Brain microvascular endothelial cell (primary cell): ENCODE results near the gene XXYLT1.

Experiments used
- DNase-seq: peaks from one replicate; pipeline ENCODE4 v3.0.0-alpha.2; 2020
- H3K27ac ChIP-seq: fragments of 250-450 bp; sonication (Bioruptor Pico); 2 replicates; pipeline ENCODE4 v1.5.1; 2020; ENCODE audit warnings: mild to moderate bottlenecking, moderate library complexity
- H3K27me3 ChIP-seq: fragments of 250-450 bp; sonication (Bioruptor Pico); replicated peaks from 2 replicates; pipeline ENCODE4 v1.5.1; 2020; ENCODE audit warnings: mild to moderate bottlenecking
- H3K36me3 ChIP-seq: fragments of 250-450 bp; sonication (Bioruptor Pico); replicated peaks from 2 replicates; pipeline ENCODE4 v1.5.1; 2020; ENCODE audit warnings: mild to moderate bottlenecking
- H3K4me3 ChIP-seq: 2 replicates; pipeline ENCODE4 v1.5.1; 2011; ENCODE audit warnings: low read depth, mild to moderate bottlenecking, control low read depth, low read length, moderate library complexity
- in situ Hi-C: cut with HindIII; loops from 2 replicates; pipeline ENCODE4 v1.10.0; 2017; ENCODE audit warnings: low sequenced_read_pairs, low pct_ligation_motif_present
- TF ChIP-seq, protein P1 (sequence below): IDR thresholded peaks from 2 replicates; pipeline ENCODE4 v1.5.1; 2011; ENCODE audit warnings: low read depth, mild to moderate bottlenecking, moderate library complexity, low read length, control low read depth, inconsistent platforms; ENCODE audit errors: missing control alignments

XXYLT1 gene

DNA sequence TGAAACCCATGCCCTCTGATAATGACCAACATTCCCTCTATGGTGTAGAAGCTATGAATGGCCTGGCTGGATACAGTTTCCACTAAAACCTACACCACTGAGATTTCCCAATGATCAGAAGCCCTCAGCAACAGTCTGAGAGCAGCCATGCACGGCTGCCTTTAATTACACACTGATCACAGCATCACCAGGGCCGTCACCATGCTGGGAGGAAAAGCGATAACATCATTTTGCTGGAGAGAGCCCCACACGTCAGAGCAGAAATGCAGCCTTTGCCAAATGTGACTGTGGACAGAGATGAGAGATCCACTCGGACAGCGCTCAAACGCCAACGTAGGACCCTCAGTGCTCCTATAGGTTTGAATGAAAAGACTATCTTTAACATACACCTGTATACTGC is 135.0 kb downstream of the XXYLT1 start:
- no peak for DNase-seq
- in situ Hi-C loops = no loop called here
- Histone ChIP-seq H3K4me3 (no peak overlapping the region), H3K36me3 (no peaks in the 10 kb centered on the region), H3K27ac (no peak overlapping the region), H3K27me3 (no peaks in the 10 kb centered on the region)
- TF ChIP-seq, protein P1, sequence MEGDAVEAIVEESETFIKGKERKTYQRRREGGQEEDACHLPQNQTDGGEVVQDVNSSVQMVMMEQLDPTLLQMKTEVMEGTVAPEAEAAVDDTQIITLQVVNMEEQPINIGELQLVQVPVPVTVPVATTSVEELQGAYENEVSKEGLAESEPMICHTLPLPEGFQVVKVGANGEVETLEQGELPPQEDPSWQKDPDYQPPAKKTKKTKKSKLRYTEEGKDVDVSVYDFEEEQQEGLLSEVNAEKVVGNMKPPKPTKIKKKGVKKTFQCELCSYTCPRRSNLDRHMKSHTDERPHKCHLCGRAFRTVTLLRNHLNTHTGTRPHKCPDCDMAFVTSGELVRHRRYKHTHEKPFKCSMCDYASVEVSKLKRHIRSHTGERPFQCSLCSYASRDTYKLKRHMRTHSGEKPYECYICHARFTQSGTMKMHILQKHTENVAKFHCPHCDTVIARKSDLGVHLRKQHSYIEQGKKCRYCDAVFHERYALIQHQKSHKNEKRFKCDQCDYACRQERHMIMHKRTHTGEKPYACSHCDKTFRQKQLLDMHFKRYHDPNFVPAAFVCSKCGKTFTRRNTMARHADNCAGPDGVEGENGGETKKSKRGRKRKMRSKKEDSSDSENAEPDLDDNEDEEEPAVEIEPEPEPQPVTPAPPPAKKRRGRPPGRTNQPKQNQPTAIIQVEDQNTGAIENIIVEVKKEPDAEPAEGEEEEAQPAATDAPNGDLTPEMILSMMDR = no peak

- Histone ChIP-seq H3K4me3 (no peak overlapping the region), H3K36me3 (no peaks in the 10 kb centered on the region), H3K27ac (no peak overlapping the region), H3K27me3 (no peaks in the 10 kb centered on the region)
- TF ChIP-seq, protein P1 = no peak
- in situ Hi-C loops = no loop called here
- DNase-seq = no peak
These were observed 136.5 kb downstream of the XXYLT1 start for GRCh38 chr3:195134431-195134830.

GRCh38 chr3:195133462-195133861 is 137.5 kb downstream of the XXYLT1 start:
- in situ Hi-C loops = no loop called here
- TF ChIP-seq, protein P1 = no peak
- DNase-seq = no peak
- no peak overlapping the region for H3K27ac ChIP-seq
- H3K4me3 ChIP-seq = no peak overlapping the region
- H3K27me3 ChIP-seq = no peaks in the 10 kb centered on the region
- no peaks in the 10 kb centered on the region for H3K36me3 ChIP-seq

GRCh38 chr3:195133013-195133412 is 137.9 kb downstream of the XXYLT1 start:
- TF ChIP-seq, protein P1 = no peak
- in situ Hi-C loops = no loop called here
- Histone ChIP-seq H3K27me3 (no peaks in the 10 kb centered on the region), H3K4me3 (no peak overlapping the region), H3K27ac (no peak overlapping the region), H3K36me3 (no peaks in the 10 kb centered on the region)
- DNase-seq = no peak

DNA sequence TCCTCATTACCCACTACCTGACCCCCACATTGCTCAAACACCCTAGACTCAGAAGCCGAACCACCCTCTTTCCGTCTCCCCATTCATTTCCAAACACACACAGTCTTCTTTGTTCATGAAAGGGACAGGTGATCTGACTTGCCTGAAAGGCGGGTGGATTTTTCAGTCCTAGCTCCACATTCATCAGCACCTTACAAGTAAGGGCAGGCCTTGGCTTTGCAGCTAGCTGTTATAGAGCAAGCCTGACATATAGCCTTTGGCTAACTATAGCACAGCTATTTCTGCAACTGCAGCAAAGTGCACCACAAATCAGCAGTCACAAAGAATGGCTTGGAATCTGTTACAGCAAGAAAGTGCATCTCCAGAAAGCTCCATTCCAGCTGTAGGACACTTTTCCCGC is 139.8 kb downstream of the XXYLT1 start:
- TF ChIP-seq, protein P1 = no peak
- no peak for DNase-seq
- in situ Hi-C loops = no loop called here
- Histone ChIP-seq H3K27ac (no peak overlapping the region), H3K27me3 (no peaks in the 10 kb centered on the region), H3K36me3 (no peaks in the 10 kb centered on the region), H3K4me3 (no peak overlapping the region)
